Retinal pigment epithelial cell (primary cell): Measurements from ENCODE around the gene CCDC191.

ENCODE experiments used
- DNase-seq: peaks from one replicate; pipeline ENCODE4 v3.0.0-alpha.2; 2010; ENCODE audit warnings: low read depth
- H3K4me3 ChIP-seq: 2 replicates; pipeline ENCODE4 v1.5.1; 2011; ENCODE audit warnings: mild to moderate bottlenecking, low read length, control low read depth, moderate library complexity
- CTCF ChIP-seq: conservative IDR thresholded peaks from 2 replicates; pipeline ENCODE4 v1.5.1; 2011; ENCODE audit warnings: low read depth, low read length, control low read depth, inconsistent platforms

Gene CCDC191, protein sequence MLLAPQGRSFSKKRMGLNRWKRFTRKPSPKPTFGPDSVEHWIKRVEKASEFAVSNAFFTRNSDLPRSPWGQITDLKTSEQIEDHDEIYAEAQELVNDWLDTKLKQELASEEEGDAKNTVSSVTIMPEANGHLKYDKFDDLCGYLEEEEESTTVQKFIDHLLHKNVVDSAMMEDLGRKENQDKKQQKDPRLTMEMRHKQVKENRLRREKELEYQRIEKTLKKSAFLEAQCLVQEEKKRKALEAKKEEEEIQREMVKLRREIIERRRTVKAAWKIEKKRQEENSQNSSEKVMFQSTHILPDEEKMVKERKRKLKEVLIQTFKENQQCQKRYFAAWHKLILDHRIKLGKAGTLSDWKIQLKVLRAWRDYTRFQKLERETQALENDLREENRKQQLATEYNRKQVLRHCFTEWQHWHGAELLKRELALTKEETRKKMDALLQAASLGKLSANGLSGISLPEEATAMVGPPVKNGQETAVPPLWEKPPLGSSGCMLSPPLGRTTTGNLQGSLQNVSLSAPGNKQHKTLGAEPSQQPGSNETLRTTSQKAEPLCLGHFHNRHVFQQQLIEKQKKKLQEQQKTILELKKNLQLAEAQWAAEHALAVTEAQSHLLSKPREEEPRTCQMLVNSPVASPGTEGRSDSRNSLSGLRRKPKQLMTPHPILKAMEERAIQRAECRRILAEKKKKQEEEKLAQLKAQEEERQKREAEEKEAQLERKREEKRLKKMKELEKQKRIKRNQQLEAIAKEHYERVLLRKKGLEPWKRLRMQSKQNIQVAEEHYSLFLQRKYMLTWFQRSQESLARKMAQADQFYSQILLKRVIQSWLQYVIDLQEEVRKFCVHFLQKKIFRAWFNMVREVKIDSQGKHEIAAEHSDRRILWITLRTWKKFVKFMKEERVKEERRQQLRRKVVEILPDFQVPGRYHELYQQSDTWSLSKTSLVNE

DNA sequence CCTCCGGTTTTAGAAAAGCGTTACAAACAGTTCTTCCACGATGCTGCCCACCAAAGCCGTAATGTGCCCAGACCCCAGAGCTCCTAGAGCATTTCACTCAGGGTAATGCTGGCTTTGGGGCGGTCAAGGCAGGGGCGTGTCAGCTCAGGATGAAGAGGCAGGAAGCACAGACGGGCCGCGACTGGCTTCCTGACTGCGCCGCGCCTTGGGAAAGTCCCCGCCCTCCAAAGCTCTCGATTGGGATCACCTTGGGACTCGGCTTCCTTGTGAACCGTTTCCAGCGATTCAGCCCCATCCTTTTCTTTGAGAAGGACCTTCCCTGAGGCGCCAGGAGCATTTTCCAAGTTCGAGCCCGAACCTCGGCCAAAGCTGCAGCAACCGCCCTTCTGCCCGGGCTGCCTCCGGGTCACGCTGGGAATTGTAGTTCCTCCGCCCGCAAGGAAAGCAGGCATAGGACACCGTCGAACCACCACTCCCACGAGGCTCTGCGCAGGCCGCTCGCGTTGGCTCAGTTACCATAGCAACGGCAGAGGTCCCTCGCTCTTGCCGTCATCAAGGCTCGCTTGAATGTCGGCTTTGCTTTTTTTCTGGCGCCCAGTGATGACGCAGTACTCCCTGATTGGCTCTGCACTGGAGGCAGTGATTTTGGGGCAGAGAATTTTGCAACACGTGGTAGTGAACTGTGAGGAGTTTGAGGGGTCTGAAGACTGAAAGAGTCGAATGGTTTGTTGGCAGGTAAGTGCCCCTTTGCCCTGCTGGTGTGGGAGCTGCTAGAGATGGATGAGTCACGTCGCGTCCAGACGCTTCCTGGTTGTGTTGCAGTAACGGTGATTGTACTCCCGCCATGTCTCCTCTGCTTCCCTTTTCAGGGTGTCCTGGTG, at the start of gene CCDC191, which contains the start of gene QTRT2:
CCDC191 (minus strand) TSS at position 397 of the 881 bp plus-strand sequence; CDS start at position 337, 60 bp downstream.
QTRT2 (plus strand) TSS at position 608 of the 881 bp plus-strand sequence. CDS start 8,521 bp downstream, outside the sequence.
- H3K4me3 ChIP-seq, result peak within 1 kb of the TSS; percentile 82
- peak; percentile 97 for DNase-seq
- TF ChIP-seq CTCF, result no peak

- H3K4me3 ChIP-seq, result no peak overlapping the region
- TF ChIP-seq CTCF, result no peak
- no peak for DNase-seq
Measured at GRCh38 chr3:114104414-114104813, 48.1 kb upstream of the CCDC191 start.

DNA sequence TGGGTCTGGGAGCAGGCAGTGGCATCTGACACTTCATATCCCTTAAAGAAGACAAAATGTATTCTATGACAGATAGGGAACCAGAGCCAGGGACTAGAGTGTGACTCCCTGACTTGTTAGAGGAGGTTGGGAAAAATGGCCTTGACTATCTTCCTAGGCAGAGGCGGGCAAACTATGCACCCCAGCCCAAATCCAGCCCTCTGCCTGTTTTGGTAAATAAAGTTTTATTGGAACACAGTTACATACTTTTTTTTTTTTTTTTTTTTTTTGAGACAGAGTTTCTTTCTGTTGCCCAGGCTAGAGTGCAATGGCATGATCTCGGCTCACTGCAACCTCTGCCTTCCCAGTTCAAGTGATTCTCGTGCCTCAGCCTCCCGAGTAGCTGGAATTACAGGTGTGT, 47.5 kb upstream of the CCDC191 start:
- DNase-seq, result no peak
- H3K4me3 ChIP-seq, result no peak overlapping the region
- TF ChIP-seq CTCF, result no peak

DNA sequence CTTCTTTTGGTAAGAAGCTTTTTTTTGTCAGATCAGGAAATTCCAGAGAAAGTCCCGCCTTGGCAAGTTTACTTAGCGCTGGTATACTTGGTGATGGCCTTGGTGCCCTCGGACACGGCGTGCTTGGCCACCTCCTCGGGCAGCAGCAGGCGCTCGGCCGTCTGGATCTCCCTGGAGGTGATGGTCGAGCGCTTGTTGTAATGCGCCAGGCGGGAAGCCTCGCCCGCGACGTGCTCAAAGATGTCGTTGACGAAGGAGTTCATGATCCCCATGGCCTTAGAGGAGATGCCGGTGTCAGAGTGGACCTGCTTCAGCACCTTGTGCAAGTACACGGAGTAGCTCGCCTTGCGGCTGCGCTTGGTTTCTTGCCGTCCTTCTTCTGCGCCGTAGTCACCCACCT, 46.9 kb upstream of the CCDC191 start:
- H3K4me3 ChIP-seq, result no peak overlapping the region
- no peak for TF ChIP-seq CTCF
- DNase-seq, result no peak

GRCh38 chr3:114101101-114101500, 44.8 kb upstream of the CCDC191 start:
- TF ChIP-seq CTCF, result no peak
- no peak overlapping the region for H3K4me3 ChIP-seq
- no peak for DNase-seq

DNA sequence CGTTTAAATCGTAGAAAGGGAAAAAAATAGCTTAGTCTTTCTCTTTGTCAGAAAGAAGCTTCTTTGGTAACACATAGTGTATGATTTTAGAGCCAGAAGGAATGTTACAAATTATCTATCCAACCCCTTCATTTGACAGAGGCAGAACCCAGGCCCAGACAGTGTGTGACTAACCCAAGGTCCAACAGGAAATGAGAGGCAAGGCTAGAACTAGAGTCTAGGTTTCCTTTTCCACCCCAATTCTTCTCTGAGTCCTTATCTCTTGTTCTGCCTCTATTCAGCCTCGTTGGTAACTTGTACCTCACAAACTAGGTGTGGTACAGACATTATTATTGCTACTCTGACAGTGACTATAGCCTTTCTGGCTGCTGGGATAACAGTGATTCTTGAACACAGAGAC, 39.5 kb upstream of the CCDC191 start:
- DNase-seq, result no peak

More for the DNA sequence above, 39.5 kb upstream of the CCDC191 start:
- H3K4me3 ChIP-seq, result no peak overlapping the region
- no peak for TF ChIP-seq CTCF
